Activated T-cell treated with anti-CD3 and anti-CD28 coated beads, Interleukin-2, amount 50 U/mL, for 72 hours (primary cell): Measurements from ENCODE around the gene SLC47A2. TPM values are rescaled to one million over a fixed set of nuclear protein-coding genes. Genes with fewer than 3 reads are reported as not detected.

Source experiments
- ATAC-seq, 2 donors: fragments of 150-1000 bp; cut with Tn5 transposase; replicated peaks in 1 of 2; 2 replicates each; pipeline ENCODE4 v1.10.0; 2021; ENCODE audit warnings: moderate library complexity in 2 of 2, mild to moderate bottlenecking in 1 of 2
- DNase-seq, 2 donors: peaks; one replicate each; pipeline ENCODE4 v3.0.0; 2021 to 2022; ENCODE audit warnings: mixed read lengths in 1 of 2
- H3K27ac Mint-ChIP-seq: one replicate; pipeline ENCODE4 v1.8.0; 2022; ENCODE audit warnings: mild to moderate bottlenecking, moderate library complexity, mixed read lengths
- H3K27me3 Mint-ChIP-seq: one replicate; pipeline ENCODE4 v1.8.0; 2022; ENCODE audit warnings: low read depth, mixed read lengths
- H3K36me3 Mint-ChIP-seq, 2 donors: one replicate each; pipeline ENCODE4 v1.8.0; 2022; ENCODE audit warnings: mixed read lengths in 2 of 2, mild to moderate bottlenecking in 1 of 2; ENCODE audit not compliant: insufficient read depth in 2 of 2
- H3K4me1 Mint-ChIP-seq: one replicate; pipeline ENCODE4 v1.8.0; 2022; ENCODE audit warnings: low read depth, mixed read lengths
- H3K4me3 Mint-ChIP-seq, 2 donors: one replicate each; pipeline ENCODE4 v1.8.0; 2022; ENCODE audit warnings: mild to moderate bottlenecking in 2 of 2, mixed read lengths in 2 of 2, moderate library complexity in 2 of 2
- H3K9me3 Mint-ChIP-seq, 2 donors: one replicate each; pipeline ENCODE4 v1.8.0; 2022; ENCODE audit warnings: mixed read lengths in 2 of 2
- total RNA-seq, 2 donors: library from RNA; stranded (reverse); gene quantifications; one replicate each; pipeline ENCODE4 v1.2.3, GENCODE V29; 2022

The SLC47A2 gene
- total RNA-seq, 2 donors from 2014 or later: not detected

DNA sequence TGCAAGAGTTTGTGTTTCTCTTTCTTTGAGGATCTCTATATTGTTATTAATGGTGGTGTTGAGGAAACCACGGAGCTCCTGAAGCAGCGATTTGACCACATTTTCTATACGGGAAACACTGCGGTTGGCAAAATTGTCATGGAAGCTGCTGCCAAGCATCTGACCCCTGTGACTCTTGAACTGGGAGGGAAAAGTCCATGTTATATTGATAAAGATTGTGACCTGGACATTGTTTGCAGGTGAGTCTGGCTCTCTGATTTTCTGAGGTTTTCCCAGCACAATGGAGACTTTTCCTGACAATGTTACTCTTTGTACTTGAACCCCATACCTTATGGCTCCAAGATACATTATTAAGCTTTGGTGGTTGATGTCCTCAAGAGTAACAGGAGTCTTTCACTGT lies 60.0 kb downstream of the SLC47A2 start:
- Mint-ChIP-seq H3K27me3 (no peaks in the 10 kb centered on the region), H3K36me3 (peaks cover 3 to 5% of the 10 kb centered on the region in 2 donors), H3K9me3 (no peaks in the 10 kb centered on the region), H3K27ac (no peak overlapping the region), H3K4me1 (peaks cover 12% of the 10 kb centered on the region), H3K4me3 (no peak overlapping the region)
- DNase-seq: no peak
- ATAC-seq: no peak

DNA sequence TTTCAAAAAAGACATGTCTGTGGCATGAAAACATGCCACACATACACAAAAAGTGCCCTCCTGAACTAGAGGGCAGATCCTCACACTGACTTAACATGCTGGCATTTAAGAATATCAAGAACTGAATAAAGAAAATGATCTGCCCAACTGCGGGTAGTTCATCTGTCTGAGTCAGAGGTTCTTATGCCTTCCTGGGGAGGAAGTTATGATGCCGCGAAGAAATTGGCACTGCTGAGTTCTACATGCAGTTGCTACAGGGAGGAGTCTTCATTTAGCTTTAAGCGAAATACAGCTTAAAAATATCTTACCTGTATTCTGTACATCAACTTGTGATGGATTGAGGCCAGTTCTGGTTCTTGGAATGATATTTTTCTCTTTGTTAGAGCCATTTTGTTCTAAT lies 61.5 kb downstream of the SLC47A2 start:
- peaks cover 3 to 5% of the 10 kb centered on the region in 2 donors for H3K36me3 Mint-ChIP-seq
- no peak overlapping the region for H3K27ac Mint-ChIP-seq
- ATAC-seq: no peak
- no peaks in the 10 kb centered on the region for H3K27me3 Mint-ChIP-seq
- peaks cover 20% of the 10 kb centered on the region for H3K4me1 Mint-ChIP-seq
- H3K4me3 Mint-ChIP-seq: no peak overlapping the region
- no peak for DNase-seq
- H3K9me3 Mint-ChIP-seq: no peaks in the 10 kb centered on the region

- DNase-seq: no peak
- ATAC-seq: no peak
- H3K27ac Mint-ChIP-seq: no peak overlapping the region
- no peak overlapping the region for H3K4me3 Mint-ChIP-seq
- no peaks in the 10 kb centered on the region for H3K9me3 Mint-ChIP-seq
- H3K4me1 Mint-ChIP-seq: peaks cover 25% of the 10 kb centered on the region
- no peaks in the 10 kb centered on the region for H3K27me3 Mint-ChIP-seq
- H3K36me3 Mint-ChIP-seq: peaks cover 3 to 5% of the 10 kb centered on the region in 2 donors
Measured at GRCh38 chr17:19654342-19654886, 62.0 kb downstream of the SLC47A2 start.

DNA sequence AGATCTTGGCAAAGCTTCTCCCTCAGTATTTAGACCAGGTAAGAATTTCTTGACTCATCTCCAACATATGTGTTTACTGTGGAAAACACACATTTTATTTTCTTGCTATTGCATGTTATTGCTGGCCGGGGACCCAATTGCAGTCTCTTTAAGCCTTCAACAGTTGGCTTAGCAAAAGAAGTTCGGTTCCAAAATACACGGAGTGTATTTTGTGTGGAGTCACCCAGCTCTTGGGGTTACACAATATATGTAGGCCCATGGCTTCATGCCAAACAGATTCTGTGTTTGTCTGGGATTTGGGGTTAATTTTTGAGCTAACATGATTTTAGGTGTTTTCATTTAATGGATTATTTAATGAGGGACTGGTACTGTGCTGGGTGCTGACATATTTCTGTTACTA lies 63.8 kb downstream of the SLC47A2 start:
- no peak for DNase-seq
- no peaks in the 10 kb centered on the region for H3K9me3 Mint-ChIP-seq
- no peak for ATAC-seq
- H3K27me3 Mint-ChIP-seq: no peaks in the 10 kb centered on the region
- peaks cover 34% of the 10 kb centered on the region for H3K4me1 Mint-ChIP-seq
- no peak overlapping the region for H3K27ac Mint-ChIP-seq
- H3K4me3 Mint-ChIP-seq: no peak overlapping the region
- H3K36me3 Mint-ChIP-seq: peaks cover 3 to 5% of the 10 kb centered on the region in 2 donors

GRCh38 chr17:19651451-19652238 lies 64.7 kb downstream of the SLC47A2 start:
- DNase-seq (no peak), ATAC-seq (no peak)
- peaks cover 3 to 5% of the 10 kb centered on the region in 2 donors for H3K36me3 Mint-ChIP-seq
- H3K27me3 Mint-ChIP-seq: no peaks in the 10 kb centered on the region
- peaks cover 40% of the 10 kb centered on the region for H3K4me1 Mint-ChIP-seq
- no peaks in the 10 kb centered on the region for H3K9me3 Mint-ChIP-seq
- no peak overlapping the region for H3K4me3 Mint-ChIP-seq
- no peak overlapping the region for H3K27ac Mint-ChIP-seq

DNA sequence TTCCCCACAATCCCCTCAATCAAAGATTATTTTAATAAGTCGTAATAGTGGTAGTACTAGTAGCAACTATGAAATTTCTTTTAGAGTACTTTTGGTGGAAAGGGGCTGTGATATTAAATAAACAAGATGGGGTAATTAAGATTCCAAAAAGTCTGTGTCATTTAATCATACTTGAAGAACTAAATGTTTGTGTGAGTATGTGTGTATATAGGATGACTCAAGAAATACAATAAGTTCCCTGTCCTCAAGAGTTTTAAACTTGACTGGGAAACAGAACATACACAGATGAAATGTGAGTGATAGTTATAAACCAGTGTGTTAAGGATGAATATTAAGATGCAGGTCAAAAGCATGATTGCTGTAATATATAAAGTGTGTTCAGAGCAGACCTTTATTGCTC lies 65.6 kb downstream of the SLC47A2 start:
- Mint-ChIP-seq H3K4me3 (peak overlapping the region; percentile 40 to 95), H3K9me3 (no peaks in the 10 kb centered on the region), H3K4me1 (peaks cover 40% of the 10 kb centered on the region), H3K36me3 (peaks cover 3 to 5% of the 10 kb centered on the region in 2 donors), H3K27ac (no peak overlapping the region), H3K27me3 (no peaks in the 10 kb centered on the region)
- DNase-seq (no peak), ATAC-seq (no peak)

DNA sequence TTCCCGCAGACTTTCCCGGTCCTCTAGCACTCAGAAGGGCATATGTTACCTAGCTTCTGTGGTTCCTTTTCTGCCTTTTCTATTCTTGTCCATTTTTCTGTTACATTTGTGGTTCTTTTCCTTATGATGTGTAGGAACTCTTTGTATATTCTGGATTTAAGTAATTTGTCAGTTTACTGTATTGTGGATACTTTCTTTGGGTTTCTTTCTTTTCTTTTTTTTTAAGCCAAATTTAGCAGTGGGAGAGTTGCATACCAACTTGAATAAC lies 67.2 kb downstream of the SLC47A2 start:
- Mint-ChIP-seq H3K27me3 (no peaks in the 10 kb centered on the region), H3K27ac (peak overlapping the region; percentile 87), H3K4me3 (peak overlapping the region; percentile 95 to 96), H3K4me1 (peaks cover 42% of the 10 kb centered on the region), H3K9me3 (no peaks in the 10 kb centered on the region), H3K36me3 (peaks cover 3 to 5% of the 10 kb centered on the region in 2 donors)
- no peak for DNase-seq
- ATAC-seq: no peak

DNA sequence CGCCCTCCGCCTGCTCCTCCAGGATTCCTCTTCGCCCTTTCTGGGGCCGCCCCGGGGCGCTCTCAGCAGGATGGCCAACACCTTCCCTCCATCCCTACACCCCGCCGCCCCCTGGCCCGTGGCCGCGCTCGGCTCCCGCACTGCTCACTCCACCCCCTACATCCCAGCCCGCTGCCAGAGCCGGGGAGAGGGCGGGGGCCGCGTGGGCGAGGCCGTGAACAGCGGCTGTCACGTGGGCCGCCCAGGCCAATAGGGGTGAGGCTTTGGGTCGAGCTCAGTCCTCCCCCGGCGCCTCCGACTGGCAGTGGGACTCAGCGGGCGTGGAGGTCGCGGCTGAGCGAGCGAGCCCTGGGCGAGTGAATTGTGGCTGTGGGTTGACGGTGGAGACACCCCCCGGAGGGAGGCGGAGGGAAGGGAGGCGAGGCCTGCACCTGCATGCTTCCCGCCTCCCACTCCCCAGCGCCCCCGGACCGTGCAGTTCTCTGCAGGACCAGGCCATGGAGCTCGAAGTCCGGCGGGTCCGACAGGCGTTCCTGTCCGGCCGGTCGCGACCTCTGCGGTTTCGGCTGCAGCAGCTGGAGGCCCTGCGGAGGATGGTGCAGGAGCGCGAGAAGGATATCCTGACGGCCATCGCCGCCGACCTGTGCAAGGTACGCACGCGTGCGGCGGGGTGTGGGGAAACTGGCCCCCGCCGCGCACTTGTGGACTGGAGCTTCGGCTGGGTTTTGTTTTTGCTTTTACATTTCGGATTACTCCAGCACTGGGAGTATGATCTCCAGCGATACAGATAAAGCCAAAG lies 67.7 kb downstream of the SLC47A2 start, which contains the start of gene ALDH3A2:
ALDH3A2 (plus strand) TSS at position 277 of the 799 bp plus-strand sequence; CDS start at position 498, 221 bp downstream.
- peaks cover 42% of the 10 kb centered on the region for H3K4me1 Mint-ChIP-seq
- H3K9me3 Mint-ChIP-seq: no peaks in the 10 kb centered on the region
- peak; percentile 96 to 98 for ATAC-seq
- H3K27ac Mint-ChIP-seq: peak within 1 kb of the TSS; percentile 87
- H3K4me3 Mint-ChIP-seq: peak within 1 kb of the TSS; percentile 95 to 96
- peak; percentile 96 to 98 for DNase-seq
- H3K27me3 Mint-ChIP-seq: no peaks in the 10 kb centered on the region
- H3K36me3 Mint-ChIP-seq: peaks cover 3 to 5% of the 10 kb centered on the region in 2 donors

- peak overlapping the region; percentile 74 for H3K27ac Mint-ChIP-seq
- ATAC-seq: peak; percentile 60 to 63
- H3K4me3 Mint-ChIP-seq: peak overlapping the region; percentile 95 to 96
- no peaks in the 10 kb centered on the region for H3K27me3 Mint-ChIP-seq
- H3K9me3 Mint-ChIP-seq: no peaks in the 10 kb centered on the region
- peak; percentile 44 to 45 for DNase-seq
- H3K4me1 Mint-ChIP-seq: peaks cover 43% of the 10 kb centered on the region
- H3K36me3 Mint-ChIP-seq: no peaks in the 10 kb centered on the region
Measured at GRCh38 chr17:19647697-19648474, 68.5 kb downstream of the SLC47A2 start.

DNA sequence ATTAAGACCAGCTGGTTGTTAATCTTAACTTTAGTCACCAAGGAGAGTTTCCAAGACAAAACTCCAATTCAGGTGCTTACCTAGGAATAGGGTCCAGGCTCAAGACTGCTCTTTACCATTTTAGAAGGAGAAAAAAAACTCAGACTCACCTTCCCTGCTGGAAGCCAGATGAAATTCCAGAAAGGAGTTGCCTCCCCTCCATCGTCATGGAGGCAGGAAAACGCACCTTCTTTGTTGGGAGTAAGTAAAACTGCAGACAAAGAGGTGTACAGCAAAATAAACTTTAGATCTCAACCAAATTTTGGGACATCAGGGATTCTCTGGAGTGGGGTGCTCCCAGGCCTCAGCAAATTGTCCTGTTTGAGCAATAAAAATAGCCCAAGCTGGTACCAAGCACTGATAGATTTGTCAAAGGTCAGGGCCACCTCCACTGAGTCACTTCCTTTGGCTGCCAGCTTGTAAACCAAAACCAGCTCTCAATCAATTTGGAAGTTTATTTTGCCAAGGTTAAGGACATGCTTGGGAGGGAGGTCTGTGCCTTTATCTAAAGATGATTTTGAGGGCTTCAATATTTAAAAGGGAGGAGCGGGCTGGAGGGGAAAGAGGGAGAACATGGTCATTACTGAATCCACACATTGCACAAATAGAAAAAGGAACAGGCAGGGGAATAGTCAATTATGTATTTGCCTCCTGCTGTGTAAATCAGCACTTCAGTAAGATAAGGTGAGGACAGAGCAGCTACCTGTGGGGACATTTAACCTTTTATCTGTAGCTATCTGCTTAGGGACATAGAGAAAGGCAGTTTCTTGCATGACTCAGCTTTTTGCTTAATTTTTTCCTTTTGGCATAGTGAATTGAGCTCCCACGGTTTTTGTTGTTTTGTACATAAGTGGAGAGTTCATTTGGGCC lies 69.3 kb downstream of the SLC47A2 start:
- DNase-seq (peak in 1 of 2 donors; percentile 9), ATAC-seq (no peak)
- Mint-ChIP-seq H3K36me3 (no peaks in the 10 kb centered on the region), H3K27ac (peak overlapping the region; percentile 74), H3K9me3 (no peaks in the 10 kb centered on the region), H3K4me3 (peak overlapping the region; percentile 95 to 96), H3K27me3 (peaks cover 5% of the 10 kb centered on the region), H3K4me1 (peaks cover 51% of the 10 kb centered on the region)

DNA sequence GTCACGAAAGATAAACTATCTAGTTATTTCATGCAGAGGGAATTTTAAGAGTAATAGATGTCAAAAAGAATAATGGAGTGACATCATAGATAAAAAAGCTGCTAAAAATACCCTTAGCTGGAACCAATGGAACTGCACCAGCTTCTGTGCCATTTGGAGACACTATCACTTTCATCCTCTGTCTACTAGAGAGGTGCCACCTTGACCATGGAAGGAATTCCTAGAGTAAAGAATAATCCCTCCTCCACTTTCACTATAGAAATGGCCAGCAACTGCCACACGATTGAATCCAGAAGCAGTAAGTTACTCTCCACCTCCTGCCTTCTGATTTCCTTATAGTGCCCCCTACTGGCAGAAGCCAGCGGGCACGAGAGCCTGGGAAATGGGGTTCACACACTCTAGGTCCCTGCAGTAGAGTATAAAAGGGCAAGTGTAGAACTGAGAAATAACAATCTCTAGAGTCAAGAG lies 70.6 kb downstream of the SLC47A2 start:
- H3K36me3 Mint-ChIP-seq: no peaks in the 10 kb centered on the region
- H3K27ac Mint-ChIP-seq: no peak overlapping the region
- H3K4me3 Mint-ChIP-seq: no peak overlapping the region
- peaks cover 49% of the 10 kb centered on the region for H3K4me1 Mint-ChIP-seq
- peaks cover 5% of the 10 kb centered on the region for H3K27me3 Mint-ChIP-seq
- DNase-seq: peak; percentile 59 to 74
- ATAC-seq: no peak
- H3K9me3 Mint-ChIP-seq: no peaks in the 10 kb centered on the region
